GM19397 (cell line): Measurements from ENCODE around the gene ALPK3.

Experiments
- ATAC-seq: cut with Tn5 transposase; IDR thresholded peaks from one replicate; pipeline ENCODE4 v1.9.1; 2021; ENCODE audit warnings: mild to moderate bottlenecking, moderate library complexity; ENCODE audit not compliant: unreplicated experiment

The ALPK3 gene

GRCh38 chr15:84822653-84823281 lies 5.6 kb downstream of the ALPK3 start:
- no peak for ATAC-seq

DNA sequence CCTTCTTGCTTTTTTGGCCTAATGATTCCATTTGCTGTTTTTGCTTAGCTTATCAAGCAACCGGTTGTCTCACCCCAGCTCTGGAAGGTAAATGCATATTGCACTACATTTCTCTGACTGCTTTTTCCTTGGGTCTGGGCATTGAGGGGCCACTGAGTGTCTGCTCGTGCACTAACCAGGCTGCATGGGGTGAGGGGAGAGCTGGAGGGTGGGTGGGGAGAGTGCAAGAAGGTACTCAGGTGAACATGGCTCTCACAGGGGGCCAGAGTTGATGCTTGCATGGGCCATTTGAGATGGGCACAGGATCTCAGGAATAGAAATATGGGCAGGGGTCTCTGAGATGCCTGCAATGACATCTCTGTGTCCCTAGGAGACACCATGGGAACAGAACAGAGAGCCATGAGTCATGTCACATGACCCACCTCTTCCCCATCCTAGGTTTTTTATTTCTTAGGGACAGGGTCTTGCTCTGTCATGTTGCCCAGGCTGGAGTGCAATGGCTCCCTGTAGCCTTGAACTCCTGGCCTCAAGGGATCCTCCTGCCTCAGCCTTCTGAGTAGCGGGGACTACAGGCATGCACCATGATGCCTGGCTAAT lies 6.2 kb downstream of the ALPK3 start:
- ATAC-seq = no peak

DNA sequence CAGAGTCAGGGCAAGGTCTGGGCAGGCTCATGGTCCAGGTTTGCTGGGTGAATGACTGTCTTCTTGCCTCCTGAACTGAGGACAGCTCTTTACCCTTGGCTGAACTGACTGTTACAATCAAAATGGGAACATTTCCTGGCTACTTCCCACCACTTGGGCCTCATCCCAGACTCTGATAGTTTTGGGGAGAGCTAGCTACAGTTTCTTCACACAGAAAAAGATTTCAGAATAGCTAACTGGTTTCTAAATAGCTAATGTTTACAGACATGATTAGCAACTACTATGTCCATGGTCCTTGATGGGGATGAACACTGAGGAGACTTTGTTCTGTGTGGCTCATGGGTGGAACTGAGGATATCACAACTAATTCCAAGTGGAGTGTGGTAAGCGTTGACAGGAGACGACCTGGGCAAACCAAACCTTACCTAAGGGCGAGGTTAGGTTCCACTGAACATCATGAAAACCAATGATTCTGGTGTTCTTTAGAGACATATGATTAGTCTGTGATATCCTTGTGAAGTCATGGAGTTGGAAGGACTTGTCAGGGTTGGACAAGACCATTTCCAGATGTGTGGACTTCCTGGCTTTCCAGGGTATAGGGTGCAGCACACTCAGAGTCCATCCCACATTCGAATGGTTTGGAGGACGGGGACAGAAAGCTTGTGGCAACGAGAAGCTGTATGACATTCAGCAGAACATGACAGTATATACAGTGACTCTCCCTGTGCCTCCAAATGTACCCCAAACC lies 7.3 kb downstream of the ALPK3 start:
- ATAC-seq = no peak

DNA sequence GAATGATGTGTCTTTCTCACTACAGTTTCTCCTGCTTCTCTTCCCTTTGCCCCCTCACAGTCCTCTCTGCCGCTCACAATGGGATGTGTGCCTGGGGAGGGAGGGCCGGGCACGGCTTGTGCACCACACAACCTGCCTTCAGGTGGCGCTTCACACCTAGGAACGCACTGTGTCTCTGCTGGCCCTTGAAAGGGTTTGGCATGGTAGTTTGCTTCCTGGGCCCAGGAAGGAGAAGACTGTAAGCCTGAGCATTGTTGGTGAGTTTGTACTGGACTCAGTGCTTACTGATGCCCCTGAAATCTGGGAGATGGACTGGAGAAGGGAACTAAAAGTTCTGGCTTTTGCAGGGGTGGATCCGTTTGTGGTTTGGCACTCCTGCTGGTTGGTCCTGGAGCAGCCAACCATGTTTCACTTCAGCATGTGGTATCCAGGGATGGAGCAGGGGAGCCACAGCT lies 9.2 kb downstream of the ALPK3 start:
- ATAC-seq = no peak

DNA sequence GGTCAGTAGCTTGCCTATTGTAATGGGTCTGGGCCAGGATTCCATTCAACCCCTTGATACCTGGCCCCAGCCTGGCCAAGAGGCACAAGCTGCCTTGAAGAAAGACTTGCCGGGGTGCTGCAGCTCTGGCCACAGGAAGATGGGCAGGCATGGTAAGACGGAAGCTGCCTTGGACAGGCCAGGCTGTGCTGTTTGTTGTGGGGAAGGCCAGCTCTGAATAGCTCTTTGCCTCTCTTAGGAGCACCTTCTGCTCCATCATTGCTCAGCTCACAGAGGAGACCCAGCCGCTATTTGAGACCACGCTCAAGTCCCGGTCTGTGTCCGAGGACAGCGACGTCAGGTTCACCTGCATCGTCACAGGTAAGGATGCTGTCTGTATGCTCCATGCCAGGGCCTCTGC lies 10.1 kb downstream of the ALPK3 start:
- no peak for ATAC-seq

- no peak for ATAC-seq
These were observed 11.1 kb downstream of the ALPK3 start for GRCh38 chr15:84828086-84828908.

DNA sequence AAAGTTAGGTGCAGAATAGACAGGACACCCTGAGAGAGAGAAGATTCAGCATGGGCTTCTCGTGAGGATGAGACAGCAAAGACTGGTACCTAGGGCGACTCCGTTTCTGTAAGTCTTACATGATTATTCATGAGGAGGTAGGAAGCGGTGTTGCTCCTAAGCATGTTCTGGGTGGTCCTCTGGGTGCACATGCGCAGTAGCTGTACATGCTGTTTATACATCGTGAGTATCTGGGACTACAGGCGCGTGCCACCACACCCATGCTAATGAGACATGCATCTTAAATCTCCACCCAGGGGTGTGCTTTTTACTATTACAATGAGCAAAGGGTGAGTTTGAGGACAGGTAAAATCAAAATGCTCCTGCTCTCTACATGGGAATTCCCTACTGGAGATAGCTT lies 12.3 kb downstream of the ALPK3 start:
- no peak for ATAC-seq

GRCh38 chr15:84830036-84830435 lies 12.9 kb downstream of the ALPK3 start:
- ATAC-seq = no peak

- no peak for ATAC-seq
These were observed 13.9 kb downstream of the ALPK3 start for GRCh38 chr15:84831028-84831427.

DNA sequence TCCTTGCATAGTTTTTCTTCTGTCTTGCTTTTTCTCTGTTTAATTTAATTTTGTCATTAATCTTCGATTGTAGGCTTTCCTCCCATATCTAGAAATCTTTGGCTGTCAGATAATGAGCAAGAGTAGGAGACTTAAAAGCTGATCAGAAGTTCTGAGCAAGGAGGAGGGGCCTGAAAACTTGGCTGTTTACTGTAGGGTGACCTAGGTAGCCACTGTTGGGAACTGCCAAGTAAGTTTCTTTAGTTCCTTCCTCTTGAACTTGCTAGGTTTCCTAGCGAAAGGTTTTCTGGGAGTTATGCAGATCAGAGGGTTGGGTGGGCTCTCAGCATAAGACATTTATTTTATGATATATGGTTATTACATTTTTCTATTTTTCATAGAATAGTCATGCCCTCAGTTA lies 14.5 kb downstream of the ALPK3 start:
- ATAC-seq = no peak

DNA sequence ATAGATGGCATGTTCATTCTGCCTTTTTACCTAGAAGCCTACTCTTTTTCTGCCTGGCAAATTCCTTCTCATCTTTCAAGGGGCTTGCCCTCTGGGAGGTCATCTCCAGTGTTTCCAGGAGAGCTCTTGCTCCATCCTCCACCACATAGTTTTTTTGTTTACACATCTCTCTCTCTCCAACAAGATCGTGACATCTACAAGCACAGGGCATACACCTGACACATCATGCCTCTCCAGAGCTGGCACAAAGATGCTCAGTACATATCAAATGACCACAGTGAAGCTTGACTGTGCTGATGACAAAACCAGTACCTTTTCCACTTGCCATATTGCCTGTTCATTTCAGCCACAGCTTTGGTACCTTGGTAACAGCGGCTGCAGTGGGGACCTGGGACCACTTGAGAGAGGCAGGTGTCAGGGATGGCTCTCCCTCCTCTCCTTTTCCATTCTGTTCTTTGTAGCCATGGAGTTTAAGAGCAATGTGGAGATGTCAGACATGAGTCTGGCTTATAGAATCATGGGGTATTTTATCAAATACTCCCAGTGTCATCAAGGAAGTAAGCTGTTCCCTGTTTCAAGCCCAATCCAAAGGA lies 15.4 kb downstream of the ALPK3 start:
- no peak for ATAC-seq

GRCh38 chr15:84833447-84834228 lies 16.5 kb downstream of the ALPK3 start:
- no peak for ATAC-seq

GRCh38 chr15:84834229-84834955 lies 17.2 kb downstream of the ALPK3 start:
- ATAC-seq = no peak

DNA sequence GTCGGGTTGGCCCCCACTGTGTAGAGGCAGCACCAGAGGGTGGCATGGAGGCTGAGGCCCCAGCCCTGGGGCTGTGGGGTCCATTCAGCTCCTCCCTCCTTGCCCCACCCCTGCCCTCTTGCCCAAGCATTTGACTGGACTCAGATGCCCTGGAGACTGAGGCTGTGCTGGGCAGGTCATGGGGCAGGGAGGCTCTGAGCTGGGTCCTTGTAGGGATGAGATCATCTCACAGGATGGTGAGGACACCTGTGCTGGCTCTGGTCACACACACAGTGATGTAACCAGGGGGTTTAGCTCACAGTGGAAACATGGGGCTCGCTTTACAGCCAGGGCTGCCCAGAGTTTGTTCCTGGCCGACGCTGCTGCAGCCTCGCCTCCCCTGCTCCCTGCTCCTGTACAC lies 17.8 kb downstream of the ALPK3 start:
- no peak for ATAC-seq

- no peak for ATAC-seq
These were observed 18.6 kb downstream of the ALPK3 start for GRCh38 chr15:84835661-84836337.

GRCh38 chr15:84836844-84837243 lies 19.7 kb downstream of the ALPK3 start:
- ATAC-seq = no peak

DNA sequence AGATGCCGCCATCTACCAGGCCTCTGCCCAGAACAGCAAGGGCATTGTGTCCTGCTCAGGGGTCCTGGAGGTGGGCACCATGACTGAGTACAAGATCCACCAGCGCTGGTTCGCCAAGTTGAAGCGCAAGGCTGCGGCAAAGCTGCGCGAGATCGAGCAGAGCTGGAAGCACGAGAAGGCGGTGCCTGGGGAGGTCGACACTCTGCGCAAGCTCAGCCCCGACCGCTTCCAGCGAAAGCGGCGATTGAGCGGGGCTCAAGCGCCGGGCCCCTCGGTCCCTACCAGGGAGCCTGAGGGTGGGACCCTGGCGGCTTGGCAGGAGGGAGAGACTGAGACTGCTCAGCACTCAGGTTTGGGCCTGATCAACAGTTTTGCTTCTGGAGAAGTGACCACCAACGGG lies 22.6 kb downstream of the ALPK3 start:
- ATAC-seq = no peak

DNA sequence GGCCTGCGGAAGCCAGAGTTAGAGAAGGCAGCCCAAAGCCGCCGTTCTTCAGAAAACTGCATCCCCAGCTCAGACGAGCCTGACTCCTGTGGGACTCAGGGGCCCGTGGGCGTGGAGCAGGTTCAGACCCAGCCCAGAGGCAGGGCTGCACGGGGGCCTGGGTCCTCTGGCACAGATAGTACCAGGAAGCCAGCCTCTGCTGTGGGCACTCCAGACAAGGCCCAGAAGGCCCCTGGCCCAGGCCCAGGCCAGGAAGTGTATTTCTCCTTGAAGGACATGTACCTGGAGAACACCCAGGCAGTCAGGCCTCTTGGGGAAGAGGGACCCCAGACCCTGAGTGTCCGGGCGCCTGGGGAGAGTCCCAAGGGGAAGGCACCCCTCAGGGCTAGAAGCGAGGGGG lies 23.1 kb downstream of the ALPK3 start:
- ATAC-seq = no peak
